ENCODE measurements around the gene CPNE4. TPM values are rescaled to one million over a fixed set of nuclear protein-coding genes. Genes with fewer than 3 reads are reported as not detected.

The CPNE4 gene
- total RNA-seq, 2 donors from 2014 or later: 1.7 to 2.5 TPM

DNA sequence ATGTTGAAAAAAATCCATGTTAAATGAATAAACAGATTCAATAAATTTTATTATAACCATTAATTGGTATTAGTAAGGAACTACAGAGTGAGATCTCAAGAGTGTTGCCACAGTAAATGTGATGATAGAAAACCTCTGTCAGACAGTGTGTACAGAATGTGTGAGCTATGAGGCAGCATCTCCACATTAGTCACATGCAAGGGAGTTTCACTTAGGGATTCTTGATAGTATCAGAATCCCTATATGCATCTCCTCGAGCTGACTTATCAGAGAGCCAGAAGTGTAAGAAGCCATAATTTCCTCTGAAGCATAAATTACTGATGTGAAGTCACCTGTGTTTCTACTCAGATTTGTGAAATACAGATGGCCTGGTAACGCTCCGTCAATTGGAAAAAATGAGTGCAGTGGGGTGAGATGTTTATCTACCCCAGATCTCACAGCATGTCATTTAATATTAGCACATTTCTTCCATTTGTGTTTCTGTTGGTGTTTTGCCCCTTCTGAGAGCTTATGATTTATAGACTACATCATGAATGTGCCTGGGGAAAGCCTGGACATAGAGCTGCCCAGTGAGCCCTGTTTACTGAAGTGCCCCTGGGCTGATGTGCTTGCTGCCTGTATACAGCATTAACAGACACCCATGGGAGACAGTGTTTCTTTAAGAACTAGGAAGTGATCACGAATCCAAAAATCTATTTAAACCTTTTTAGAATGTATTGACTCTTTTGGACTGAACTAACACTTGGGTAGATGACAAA lies 262.4 kb downstream of the CPNE4 start:
- 90 to 100% methylated on average over 1 to 4 of the region's 4 CpGs for WGBS, 2 experiments (ENCODE audit: insufficient coverage in 1 of 2, insufficient read length in 1 of 2)
- peaks cover 2% of the 10 kb centered on the region for H3K36me3 Mint-ChIP-seq (ENCODE audit: low read depth)
- no peak overlapping the region for H3K27ac Mint-ChIP-seq
- H3K4me1 Mint-ChIP-seq: no peaks in the 10 kb centered on the region
- no peaks in the 10 kb centered on the region for H3K4me1 ChIP-seq (ENCODE audit: control insufficient read depth, insufficient read depth, low read length)
- H3K9me3 ChIP-seq (ENCODE audit: control insufficient read depth, low read length): peaks cover 12% of the 10 kb centered on the region
- H3K9me3 Mint-ChIP-seq: peaks cover 13% of the 10 kb centered on the region
- no peak overlapping the region for H3K9ac ChIP-seq (ENCODE audit: extremely low read depth, low read length, poor library complexity, severe bottlenecking)
- H3K4me3 ChIP-seq (ENCODE audit: low read length): no peak overlapping the region
- DNase-seq: no peak
- H3K27me3 Mint-ChIP-seq (ENCODE audit: insufficient read depth): no peaks in the 10 kb centered on the region
- no peaks in the 10 kb centered on the region for H3K36me3 ChIP-seq (ENCODE audit: control insufficient read depth, insufficient read depth, low read length)
- TF ChIP-seq CTCF (conservative IDR thresholded peaks at IDR 0.05): no peak
- no peak overlapping the region for H3K27ac ChIP-seq (ENCODE audit: low read depth, low read length)
- no peaks in the 10 kb centered on the region for H3K27me3 ChIP-seq (ENCODE audit: control insufficient read depth, insufficient read depth, low read length, poor library complexity, severe bottlenecking)
- H3K4me3 Mint-ChIP-seq: no peak overlapping the region

DNA sequence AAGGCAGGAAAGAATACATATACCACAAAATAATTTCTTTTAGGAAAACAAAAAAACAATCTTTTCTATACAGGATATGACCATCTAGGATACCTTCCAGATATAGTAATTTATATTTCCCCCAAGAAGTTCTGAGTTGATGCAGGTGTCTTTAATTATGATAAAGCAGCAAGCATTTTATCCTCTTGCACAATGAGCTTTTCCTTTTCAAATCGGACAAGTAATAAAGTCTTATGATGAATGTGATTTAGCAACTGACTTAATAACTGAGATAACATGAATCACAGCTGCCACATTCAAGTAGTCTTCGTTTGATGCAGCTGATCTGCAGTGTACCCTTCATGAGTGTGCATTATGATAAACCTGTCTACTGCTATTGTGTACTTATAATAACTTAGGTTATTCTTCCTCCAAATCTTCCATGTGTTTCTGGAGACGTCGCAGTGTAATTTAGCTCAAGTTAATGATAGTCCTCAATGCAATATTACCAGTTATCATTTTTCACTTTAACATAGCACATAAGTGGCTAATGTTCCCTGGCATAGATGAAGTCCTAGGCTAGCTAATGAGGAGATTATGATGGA lies 271.7 kb downstream of the CPNE4 start:
- no peaks in the 10 kb centered on the region for H3K9me3 ChIP-seq (ENCODE audit: control insufficient read depth, low read length)

GRCh38 chr3:131756405-131756804 lies 278.4 kb downstream of the CPNE4 start:
- TF ChIP-seq CTCF (conservative IDR thresholded peaks at IDR 0.05): peak; percentile 50
- Mint-ChIP-seq H3K36me3 (ENCODE audit: low read depth) (no peaks in the 10 kb centered on the region), H3K4me1 (no peaks in the 10 kb centered on the region), H3K4me3 (no peak overlapping the region), H3K9me3 (peaks cover 7% of the 10 kb centered on the region), H3K27ac (no peak overlapping the region), H3K27me3 (ENCODE audit: insufficient read depth) (no peaks in the 10 kb centered on the region)
- peak; percentile 48 for DNase-seq
- Histone ChIP-seq H3K36me3 (ENCODE audit: control insufficient read depth, insufficient read depth, low read length) (no peaks in the 10 kb centered on the region), H3K4me3 (ENCODE audit: low read length) (no peak overlapping the region), H3K4me1 (ENCODE audit: control insufficient read depth, insufficient read depth, low read length) (no peaks in the 10 kb centered on the region), H3K27ac (ENCODE audit: low read depth, low read length) (no peak overlapping the region), H3K9me3 (ENCODE audit: control insufficient read depth, low read length) (no peaks in the 10 kb centered on the region), H3K27me3 (ENCODE audit: control insufficient read depth, insufficient read depth, low read length, poor library complexity, severe bottlenecking) (no peaks in the 10 kb centered on the region), H3K9ac (ENCODE audit: extremely low read depth, low read length, poor library complexity, severe bottlenecking) (no peak overlapping the region)
- 81 to 90% methylated on average over 2 of the region's 2 CpGs for WGBS, 2 experiments (ENCODE audit: insufficient coverage in 1 of 2, insufficient read length in 1 of 2)

More for the DNA sequence above, 271.7 kb downstream of the CPNE4 start:
- H3K27ac Mint-ChIP-seq: no peak overlapping the region
- H3K27ac ChIP-seq (ENCODE audit: low read depth, low read length): no peak overlapping the region
- peaks cover 2% of the 10 kb centered on the region for H3K9me3 Mint-ChIP-seq
- no peak overlapping the region for H3K9ac ChIP-seq (ENCODE audit: extremely low read depth, low read length, poor library complexity, severe bottlenecking)
- no peaks in the 10 kb centered on the region for H3K4me1 Mint-ChIP-seq
- H3K4me3 ChIP-seq (ENCODE audit: low read length): no peak overlapping the region
- DNase-seq: no peak
- H3K36me3 ChIP-seq (ENCODE audit: control insufficient read depth, insufficient read depth, low read length): no peaks in the 10 kb centered on the region
- H3K36me3 Mint-ChIP-seq (ENCODE audit: low read depth): no peaks in the 10 kb centered on the region
- H3K4me3 Mint-ChIP-seq: no peak overlapping the region
- 60 to 95% methylated on average over 1 to 4 of the region's 4 CpGs for WGBS, 2 experiments (ENCODE audit: insufficient coverage in 1 of 2, insufficient read length in 1 of 2)
- no peaks in the 10 kb centered on the region for H3K27me3 ChIP-seq (ENCODE audit: control insufficient read depth, insufficient read depth, low read length, poor library complexity, severe bottlenecking)
- TF ChIP-seq CTCF (conservative IDR thresholded peaks at IDR 0.05): no peak
- H3K4me1 ChIP-seq (ENCODE audit: control insufficient read depth, insufficient read depth, low read length): no peaks in the 10 kb centered on the region
- H3K27me3 Mint-ChIP-seq (ENCODE audit: insufficient read depth): no peaks in the 10 kb centered on the region

Measured in endodermal cell (in vitro differentiated cells).